SK-N-SH (cell line): Measurements from ENCODE around the gene TAGLN2.

Experiments
- CHD2 ChIP-seq: fragments of 150-350 bp; IDR thresholded peaks from 2 replicates; pipeline ENCODE4 v1.6.1; 2018; ENCODE audit warnings: low read length; ENCODE audit not compliant: partially characterized antibody
- CTCF ChIP-seq: fragments of 200-600 bp; sonication (generic); IDR thresholded peaks from 2 replicates; pipeline ENCODE4 v1.6.1; 2017; ENCODE audit warnings: antibody characterized with exemption, mild to moderate bottlenecking, moderate library complexity
- EP300 ChIP-seq, 2 experiments: IDR thresholded peaks; 2 replicates each; pipeline versions ENCODE4 v1.4.0 to v1.6.1; 2012; ENCODE audit warnings: borderline replicate concordance in 1 of 2, low read depth in 1 of 2, low read length in 1 of 2
- EZH2phosphoT487 ChIP-seq: fragments of 200-600 bp; sonication (generic); IDR thresholded peaks from 2 replicates; pipeline ENCODE4 v1.6.1; 2017; ENCODE audit warnings: low read depth, mixed run types, mild to moderate bottlenecking, antibody characterized with exemption, moderate library complexity, borderline replicate concordance
- FOXM1 ChIP-seq: IDR thresholded peaks from 2 replicates; pipeline ENCODE4 v1.4.0; 2012; ENCODE audit warnings: low read depth, mild to moderate bottlenecking
- MAX ChIP-seq: IDR thresholded peaks from 2 replicates; pipeline ENCODE4 v1.4.0; 2012; ENCODE audit warnings: low read depth
- MXI1 ChIP-seq: IDR thresholded peaks from 2 replicates; pipeline ENCODE4 v1.6.1; 2012; ENCODE audit warnings: mild to moderate bottlenecking, low read depth, low read length, improper control_type of control experiment
- POLR2AphosphoS5 ChIP-seq: IDR thresholded peaks from 2 replicates; pipeline ENCODE4 v1.6.1; 2012; ENCODE audit warnings: low read depth, low read length
- RAD21 ChIP-seq: IDR thresholded peaks from 2 replicates; pipeline ENCODE4 v1.6.1; 2012; ENCODE audit warnings: mild to moderate bottlenecking, low read length
- RCOR1 ChIP-seq: fragments of 150-350 bp; IDR thresholded peaks from 2 replicates; pipeline ENCODE4 v1.6.1; 2017; ENCODE audit warnings: antibody characterized with exemption, low read length
- SIN3A ChIP-seq: IDR thresholded peaks from 2 replicates; pipeline ENCODE4 v1.6.1; 2012; ENCODE audit warnings: low read depth, mild to moderate bottlenecking, low read length, moderate library complexity, borderline replicate concordance
- TAF1 ChIP-seq: IDR thresholded peaks from 2 replicates; pipeline ENCODE4 v1.6.1; 2012; ENCODE audit warnings: low read depth, mild to moderate bottlenecking, low read length, moderate library complexity, borderline replicate concordance
- TEAD4 ChIP-seq: IDR thresholded peaks from 2 replicates; pipeline ENCODE4 v1.4.0; 2012; ENCODE audit warnings: mild to moderate bottlenecking, borderline replicate concordance; ENCODE audit not compliant: insufficient read depth
- TF ChIP-seq, protein P1 (sequence below): fragments of 150-350 bp; IDR thresholded peaks from 2 replicates; pipeline ENCODE4 v1.6.1; 2017; ENCODE audit warnings: antibody characterized with exemption, low read length, low read depth, borderline replicate concordance

DNA sequence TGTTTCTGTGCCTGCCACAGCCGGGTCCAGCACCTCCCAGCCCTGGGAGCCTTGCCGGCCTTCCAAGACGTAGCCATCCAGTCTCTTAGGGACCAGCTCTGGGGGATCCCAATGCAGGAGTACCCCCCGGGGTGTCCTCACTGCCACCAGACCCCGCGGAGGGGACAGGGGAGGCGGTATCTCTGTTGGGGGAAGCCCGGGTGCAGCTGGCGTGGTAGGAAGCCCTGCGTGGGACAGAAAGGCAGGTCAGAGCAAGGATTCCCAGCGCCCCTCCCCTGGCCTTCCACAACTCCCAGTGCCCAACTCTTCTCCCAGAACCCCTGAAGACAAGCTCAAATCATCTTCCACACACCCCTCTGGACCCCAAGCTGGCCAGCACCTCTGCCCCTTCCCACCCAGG lies 4.9 kb upstream of the TAGLN2 start:
- TF ChIP-seq POLR2AphosphoS5 (no peak), MXI1 (no peak), CTCF (no peak), EZH2phosphoT487 (no peak), CHD2 (no peak), SIN3A (no peak), TEAD4 (no peak), RAD21 (no peak), FOXM1 (no peak), TAF1 (no peak), MAX (no peak), RCOR1 (no peak), EP300 (IDR thresholded peaks at IDR 0.05; ENCODE audit: borderline replicate concordance in 1 of 2, low read depth in 1 of 2, low read length in 1 of 2) (no peak)
- TF ChIP-seq, protein P1, sequence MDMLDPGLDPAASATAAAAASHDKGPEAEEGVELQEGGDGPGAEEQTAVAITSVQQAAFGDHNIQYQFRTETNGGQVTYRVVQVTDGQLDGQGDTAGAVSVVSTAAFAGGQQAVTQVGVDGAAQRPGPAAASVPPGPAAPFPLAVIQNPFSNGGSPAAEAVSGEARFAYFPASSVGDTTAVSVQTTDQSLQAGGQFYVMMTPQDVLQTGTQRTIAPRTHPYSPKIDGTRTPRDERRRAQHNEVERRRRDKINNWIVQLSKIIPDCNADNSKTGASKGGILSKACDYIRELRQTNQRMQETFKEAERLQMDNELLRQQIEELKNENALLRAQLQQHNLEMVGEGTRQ: no peak
